GM12878 (cell line): Measurements from ENCODE around the gene NEK7. TPM values are rescaled to one million over a fixed set of nuclear protein-coding genes. Genes with fewer than 3 reads are reported as not detected.
"Not testable (repeated sequence)": the region's sequence is repeated elsewhere in the genome, so short reads cannot be mapped to it uniquely, and the experiment has no call there.

Experiments
- ATAC-seq: fragments of 200-7000 bp; cut with Tn5 transposase; 3 replicates; pipeline ENCODE4 v1.9.1; 2020; ENCODE audit warnings: mild to moderate bottlenecking, moderate library complexity
- BruUV-seq: library from RNA; stranded (reverse); fragments of 400-500 nt; replicated peaks from 2 replicates; lab custom pipeline; 2021; lab: Mats Ljungman, UMichigan
- CTCF ChIA-PET: fragments of 300-600 bp; sonication (Branson Sonifier 250); formaldehyde crosslinking; extraction: SDS; loops from one replicate; lab custom pipeline; 2021; ENCODE audit warnings: inconsistent platforms; lab: Yijun Ruan, JAX
- POLR2A ChIA-PET: fragments of 350-600 bp; formaldehyde crosslinking; extraction: SDS; loops from one replicate; lab custom pipeline; 2021; ENCODE audit warnings: inconsistent platforms; lab: Charles Lee
- RAD21 ChIA-PET: fragments of 300-600 bp; sonication (Branson Sonifier 250); formaldehyde crosslinking; loops from one replicate; lab custom pipeline; 2023; ENCODE audit warnings: antibody characterized with exemption; ENCODE audit not compliant: unreplicated experiment; lab: Charles Lee
- SMC1A ChIA-PET: fragments of 300-600 bp; sonication (Branson Sonifier 250); formaldehyde crosslinking; loops from one replicate; lab custom pipeline; 2023; ENCODE audit not compliant: unreplicated experiment, uncharacterized antibody; lab: Charles Lee
- DNase-seq: peaks from one replicate; pipeline ENCODE4 v3.0.0-alpha.2; 2011; ENCODE audit warnings: low read depth, low spot score
- FAIRE-seq: peaks from 3 replicates; lab custom pipeline; 2011; peaks lifted over from hg19 to GRCh38; lab: Jason Lieb, UNC
- H2AFZ ChIP-seq: 2 replicates; pipeline ENCODE4 v1.6.0; 2011; ENCODE audit warnings: low read depth, low read length, control low read depth; ENCODE audit not compliant: control insufficient read depth
- H3K27ac ChIP-seq: 2 replicates; pipeline ENCODE4 v1.5.1; 2011; ENCODE audit warnings: control low read depth; ENCODE audit not compliant: control insufficient read depth, insufficient read depth
- H3K27me3 ChIP-seq, 2 experiments: replicated peaks in 1 of 2; 2 replicates each; pipeline versions ENCODE4 v1.6.0 to v1.6.1; 2011; ENCODE audit warnings: low read length in 1 of 2; ENCODE audit not compliant: control insufficient read depth in 2 of 2, insufficient read depth in 2 of 2
- H3K36me3 ChIP-seq, 2 experiments: 2 replicates each; pipeline ENCODE4 v1.5.1; 2011; ENCODE audit warnings: low read length in 1 of 2; ENCODE audit not compliant: control insufficient read depth in 2 of 2, insufficient read depth in 2 of 2
- H3K4me1 ChIP-seq: 2 replicates; pipeline ENCODE4 v1.6.1; 2011; ENCODE audit warnings: mild to moderate bottlenecking, low read length, moderate library complexity, mixed read lengths; ENCODE audit not compliant: control insufficient read depth, insufficient read depth
- H3K4me2 ChIP-seq: 2 replicates; pipeline ENCODE4 v1.6.0; 2011; ENCODE audit warnings: control low read depth; ENCODE audit not compliant: control insufficient read depth, insufficient read depth
- H3K4me3 ChIP-seq: fragments of 200-600 bp; sonication (generic); 2 replicates; pipeline ENCODE4 v1.5.1; 2016
- H3K79me2 ChIP-seq: 2 replicates; pipeline ENCODE4 v1.6.0; 2011; ENCODE audit warnings: low read length; ENCODE audit not compliant: control insufficient read depth, insufficient read depth
- H3K9ac ChIP-seq: 2 replicates; pipeline ENCODE4 v1.8.0; 2011; ENCODE audit warnings: low read length, control low read depth, mixed read lengths; ENCODE audit not compliant: control insufficient read depth, insufficient read depth
- H3K9me3 ChIP-seq: replicated peaks from 3 replicates; pipeline ENCODE4 v1.5.1; 2011; ENCODE audit warnings: mild to moderate bottlenecking, low read length; ENCODE audit not compliant: control insufficient read depth, insufficient read depth
- H4K20me1 ChIP-seq: 2 replicates; pipeline ENCODE4 v1.6.0; 2011; ENCODE audit not compliant: control insufficient read depth, insufficient read depth
- EZH2 ChIP-seq: IDR thresholded peaks from 2 replicates; pipeline ENCODE4 v1.6.1; 2012; ENCODE audit warnings: low read depth, mild to moderate bottlenecking, control low read depth, inconsistent platforms, low read length, borderline replicate concordance; ENCODE audit not compliant: control insufficient read depth
- MYB ChIP-seq: fragments of 150-350 bp; IDR thresholded peaks from 2 replicates; pipeline ENCODE4 v1.6.1; 2014; ENCODE audit warnings: mild to moderate bottlenecking, low read depth, low read length, borderline replicate concordance
- POLR2AphosphoS2 ChIP-seq: IDR thresholded peaks from 2 replicates; pipeline ENCODE4 v1.6.1; 2011; ENCODE audit warnings: low read depth, mild to moderate bottlenecking, low read length, improper control_type of control experiment, moderate library complexity
- SKIL ChIP-seq: fragments of 450-650 bp; IDR thresholded peaks from 2 replicates; pipeline ENCODE4 v1.6.1; 2017; ENCODE audit warnings: mild to moderate bottlenecking, low read depth, inconsistent platforms; ENCODE audit not compliant: poor library complexity, severe bottlenecking
- WRNIP1 ChIP-seq: IDR thresholded peaks from 2 replicates; pipeline ENCODE4 v1.6.1; 2011; ENCODE audit warnings: low read depth, low read length, improper control_type of control experiment, borderline replicate concordance
- WGBS: methylation state at CpG from one replicate; pipeline ENCODE4 v1.1.6; 2016; ENCODE audit warnings: low lambda C conversion rate; ENCODE audit not compliant: insufficient replicate concordance, insufficient coverage; ENCODE audit errors: missing lambda C conversion rate; 5-methylcytosine and 5-hydroxymethylcytosine counted together
- in situ Hi-C: fragments of 300-500 bp; cut with MboI; formaldehyde crosslinking; loops from 9 replicates; pipeline ENCODE4 v1.14.3; 2018; ENCODE audit warnings: mixed read lengths
- intact Hi-C: fragments of 100-400 bp; cut with micrococcal nuclease; formaldehyde crosslinking; loops from one replicate; pipeline ENCODE4 v1.14.2; 2022; ENCODE audit not compliant: unreplicated experiment
- polyA plus RNA-seq, 11 experiments: library from polyadenylated mRNA; depleted of rRNA in 4 of 11; unstranded in 6 of 11; stranded (reverse) in 5 of 11; fragments of >200 nt; fragmentation: Nextera tagmentation in 4 of 11; fragmentation: Illumina TruSeq in 1 of 11; extraction: Ambion mirVana in 4 of 11; extraction: Trizol in 1 of 11; gene quantifications; 1 replicate in 1 of 11; 2 replicates in 10 of 11; pipeline versions ENCODE4 v1.2.1 to v1.2.3, GENCODE V29; 2011 to 2016; ENCODE audit warnings: inconsistent platforms in 2 of 11, missing spikeins in 2 of 11, low read depth in 1 of 11
- total RNA-seq, 4 experiments: library from RNA; depleted of rRNA in 3 of 4; stranded (reverse); fragments of >200 nt in 3 of 4; fragmentation: Illumina TruSeq in 1 of 4; extraction: Trizol in 1 of 4; gene quantifications; 2 replicates each; pipeline versions ENCODE4 v1.2.1 to v1.2.3, GENCODE V29; 2013 to 2021
- TF ChIP-seq, protein P1 (sequence below): IDR thresholded peaks from 2 replicates; pipeline ENCODE4 v1.6.1; 2012; ENCODE audit warnings: low read length, inconsistent platforms

NEK7 gene
- total and polyA plus RNA-seq, 10 of the 15 experiments (the other 5 are each of a cell fraction or from before 2014, with no cell fraction given) = 9.4 to 77.7 (median 24.0) TPM

- no peak for TF ChIP-seq SKIL
- TF ChIP-seq, protein P1, sequence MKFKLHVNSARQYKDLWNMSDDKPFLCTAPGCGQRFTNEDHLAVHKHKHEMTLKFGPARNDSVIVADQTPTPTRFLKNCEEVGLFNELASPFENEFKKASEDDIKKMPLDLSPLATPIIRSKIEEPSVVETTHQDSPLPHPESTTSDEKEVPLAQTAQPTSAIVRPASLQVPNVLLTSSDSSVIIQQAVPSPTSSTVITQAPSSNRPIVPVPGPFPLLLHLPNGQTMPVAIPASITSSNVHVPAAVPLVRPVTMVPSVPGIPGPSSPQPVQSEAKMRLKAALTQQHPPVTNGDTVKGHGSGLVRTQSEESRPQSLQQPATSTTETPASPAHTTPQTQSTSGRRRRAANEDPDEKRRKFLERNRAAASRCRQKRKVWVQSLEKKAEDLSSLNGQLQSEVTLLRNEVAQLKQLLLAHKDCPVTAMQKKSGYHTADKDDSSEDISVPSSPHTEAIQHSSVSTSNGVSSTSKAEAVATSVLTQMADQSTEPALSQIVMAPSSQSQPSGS = no peak
- TF ChIP-seq MYB = no peak
- TF ChIP-seq WRNIP1 = no peak
Measured at GRCh38 chr1:198214924-198215323, 58.1 kb downstream of the NEK7 start (continued).

GRCh38 chr1:198220428-198220827 is 63.6 kb downstream of the NEK7 start:
- Histone ChIP-seq H2AFZ (no peak overlapping the region), H3K27ac (no peak overlapping the region), H3K4me2 (no peak overlapping the region), H3K4me3 (no peak overlapping the region), H3K4me1 (no peaks in the 10 kb centered on the region), H4K20me1 (no peaks in the 10 kb centered on the region), H3K27me3 (no peaks in the 10 kb centered on the region), H3K9me3 (peaks cover 1% of the 10 kb centered on the region; the same call in 2 of the 3 replicates), H3K79me2 (no peaks in the 10 kb centered on the region), H3K9ac (no peak overlapping the region), H3K36me3 (no peaks in the 10 kb centered on the region)
- in situ Hi-C loops = no loop called here
- RAD21 ChIA-PET = no interaction called here
- SMC1A ChIA-PET = interaction anchor here (0.7 to 1.4 kb wide), 5 partner anchors 10 to 51 kb away, joined by 3 to 5 read pairs (median 4); no protein-coding TSS in a partner anchor
- POLR2A ChIA-PET = no interaction called here
- 100% methylated on average over 1 of the region's 1 CpG for WGBS
- ATAC-seq = no peak
- intact Hi-C loops = no loop called here
- BruUV-seq = no TSS peak
- FAIRE-seq = no peak
- CTCF ChIA-PET = interaction anchor here (0.6 to 2.0 kb wide), 3 partner anchors 11 to 27 kb away, joined by 3 to 9 read pairs (median 3); no protein-coding TSS in a partner anchor
- TF ChIP-seq POLR2AphosphoS2 = no peak
- no peak for TF ChIP-seq EZH2
- DNase-seq = no peak

DNA sequence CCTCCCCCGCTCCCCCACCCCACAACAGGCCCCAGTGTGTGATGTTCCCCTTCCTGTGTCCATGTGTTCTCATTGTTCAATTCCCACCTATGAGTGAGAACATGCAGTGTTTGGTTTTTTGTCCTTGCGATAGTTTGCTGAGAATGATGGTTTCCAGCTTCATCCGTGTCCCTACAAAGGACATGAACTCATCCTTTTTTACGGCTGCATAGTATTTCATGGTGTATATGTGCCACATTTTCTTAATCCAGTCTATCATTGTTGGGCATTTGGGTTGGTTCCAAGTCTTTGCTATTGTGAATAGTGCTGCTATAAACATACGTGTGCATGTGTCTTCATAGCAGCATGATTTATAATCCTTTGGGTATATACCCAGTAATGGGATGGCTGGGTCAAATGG is 70.2 kb downstream of the NEK7 start:
- intact Hi-C loops, in situ Hi-C loops, SMC1A ChIA-PET, ATAC-seq, H2AFZ ChIP-seq, H3K27me3 ChIP-seq, POLR2A ChIA-PET, H3K9ac ChIP-seq, H3K9me3 ChIP-seq, H3K36me3 ChIP-seq, H3K4me2 ChIP-seq, FAIRE-seq, H3K79me2 ChIP-seq, RAD21 ChIA-PET, H3K4me3 ChIP-seq, DNase-seq, H4K20me1 ChIP-seq, CTCF ChIA-PET, H3K27ac ChIP-seq, BruUV-seq, H3K4me1 ChIP-seq: not testable (repeated sequence)
- WGBS = 85% methylated on average over 3 of the region's 5 CpGs
